Prostate gland (tissue), 2 donors: ENCODE results near the gene DUXB.

Experiments
- POLR2A ChIP-seq: fragments of 450-650 bp; IDR thresholded peaks from one replicate; pipeline ENCODE4 v1.6.1; 2016; ENCODE audit warnings: antibody characterized with exemption, mild to moderate bottlenecking
- POLR2AphosphoS5 ChIP-seq: sonication (generic); formaldehyde crosslinking; IDR thresholded peaks from one replicate; pipeline ENCODE4 v1.6.1; 2017; ENCODE audit warnings: antibody characterized with exemption
- TF ChIP-seq, protein P1 (sequence below), 4 experiments: fragments of 200-600 bp in 2 of 4; fragments of 450-650 bp in 2 of 4; sonication (generic) in 2 of 4; IDR thresholded peaks; 1 replicate in 3 of 4; 2 replicates in 1 of 4; pipeline ENCODE4 v1.5.1; 2016 to 2019; ENCODE audit warnings: antibody characterized with exemption in 4 of 4, mild to moderate bottlenecking in 2 of 4, moderate library complexity in 2 of 4

- TF ChIP-seq, protein P1, sequence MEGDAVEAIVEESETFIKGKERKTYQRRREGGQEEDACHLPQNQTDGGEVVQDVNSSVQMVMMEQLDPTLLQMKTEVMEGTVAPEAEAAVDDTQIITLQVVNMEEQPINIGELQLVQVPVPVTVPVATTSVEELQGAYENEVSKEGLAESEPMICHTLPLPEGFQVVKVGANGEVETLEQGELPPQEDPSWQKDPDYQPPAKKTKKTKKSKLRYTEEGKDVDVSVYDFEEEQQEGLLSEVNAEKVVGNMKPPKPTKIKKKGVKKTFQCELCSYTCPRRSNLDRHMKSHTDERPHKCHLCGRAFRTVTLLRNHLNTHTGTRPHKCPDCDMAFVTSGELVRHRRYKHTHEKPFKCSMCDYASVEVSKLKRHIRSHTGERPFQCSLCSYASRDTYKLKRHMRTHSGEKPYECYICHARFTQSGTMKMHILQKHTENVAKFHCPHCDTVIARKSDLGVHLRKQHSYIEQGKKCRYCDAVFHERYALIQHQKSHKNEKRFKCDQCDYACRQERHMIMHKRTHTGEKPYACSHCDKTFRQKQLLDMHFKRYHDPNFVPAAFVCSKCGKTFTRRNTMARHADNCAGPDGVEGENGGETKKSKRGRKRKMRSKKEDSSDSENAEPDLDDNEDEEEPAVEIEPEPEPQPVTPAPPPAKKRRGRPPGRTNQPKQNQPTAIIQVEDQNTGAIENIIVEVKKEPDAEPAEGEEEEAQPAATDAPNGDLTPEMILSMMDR (IDR thresholded peaks at IDR 0.05): no peak
- no peak for TF ChIP-seq POLR2AphosphoS5
- no peak for TF ChIP-seq POLR2A
These were observed 17.2 kb upstream of the DUXB start for GRCh38 chr16:75718452-75718851.
